Tibial artery (tissue), 4 donors: ENCODE data around the gene TTC7B.

Experiments used
- DNase-seq, 2 donors: peaks; one replicate each; pipeline ENCODE4 v3.0.0-alpha.2; 2019
- H3K27ac ChIP-seq, 2 donors: fragments of 200-600 bp; sonication (generic) in 1 of 2; 1 replicate in 1 of 2; 2 replicates in 1 of 2; pipeline ENCODE4 v1.5.1; 2018 to 2019; ENCODE audit warnings: mild to moderate bottlenecking in 1 of 2
- H3K27me3 ChIP-seq, 2 donors: fragments of 200-600 bp; sonication (generic) in 1 of 2; one replicate each; pipeline versions ENCODE4 v1.5.1 to v1.6.0; 2016 to 2019
- H3K36me3 ChIP-seq, 3 donors: fragments of 200-600 bp; sonication (generic) in 2 of 3; one replicate each; pipeline ENCODE4 v1.5.1; 2016 to 2019; ENCODE audit warnings: mild to moderate bottlenecking in 2 of 3
- H3K4me1 ChIP-seq, 4 donors: fragments of 200-600 bp; sonication (generic) in 2 of 4; 1 replicate in 3 of 4; 2 replicates in 1 of 4; pipeline ENCODE4 v1.5.1; 2016 to 2019
- H3K4me3 ChIP-seq, 2 donors: fragments of 200-600 bp; sonication (generic) in 1 of 2; 1 replicate in 1 of 2; 2 replicates in 1 of 2; pipeline ENCODE4 v1.5.1; 2018 to 2019; ENCODE audit warnings: mild to moderate bottlenecking in 2 of 2
- H3K9me3 ChIP-seq, 3 donors: fragments of 200-600 bp; sonication (generic) in 1 of 3; one replicate each; pipeline ENCODE4 v1.5.1; 2016 to 2019
- CTCF ChIP-seq, 2 experiments: fragments of 200-600 bp in 1 of 2; fragments of 450-650 bp in 1 of 2; IDR thresholded peaks; one replicate each; pipeline ENCODE4 v1.5.1; 2017 to 2019; ENCODE audit warnings: antibody characterized with exemption in 2 of 2, mild to moderate bottlenecking in 1 of 2, moderate library complexity in 1 of 2
- intact Hi-C: fragments of 100-400 bp; cut with DNase I; formaldehyde crosslinking; loops from one replicate; pipeline ENCODE4 v1.15.0; 2023; ENCODE audit warnings: low total_unique reads

TTC7B gene

GRCh38 chr14:90695997-90696660, 120.1 kb downstream of the TTC7B start:
- Histone ChIP-seq H3K4me3 (no peak overlapping the region), H3K27me3 (no peaks in the 10 kb centered on the region), H3K36me3 (no peaks in the 10 kb centered on the region), H3K9me3 (no peaks in the 10 kb centered on the region), H3K27ac (peak overlapping the region; percentile 79), H3K4me1 (peaks cover 0 to 33% (median 25%) of the 10 kb centered on the region in 4 donors)
- TF ChIP-seq CTCF (IDR thresholded peaks at IDR 0.05) = no peak
- DNase-seq = no peak
- intact Hi-C loops = loop anchor here (2.0 kb wide), 1 partner anchor 71 kb away; no protein-coding TSS in a partner anchor

GRCh38 chr14:90693413-90693812, 122.8 kb downstream of the TTC7B start:
- Histone ChIP-seq H3K4me3 (no peak overlapping the region), H3K9me3 (no peaks in the 10 kb centered on the region), H3K36me3 (no peaks in the 10 kb centered on the region), H3K27ac (no peak overlapping the region), H3K4me1 (peaks cover 0 to 26% (median 22%) of the 10 kb centered on the region in 4 donors), H3K27me3 (no peaks in the 10 kb centered on the region)
- intact Hi-C loops = no loop called here
- no peak for DNase-seq
- no peak for TF ChIP-seq CTCF (IDR thresholded peaks at IDR 0.05)

- Histone ChIP-seq H3K9me3 (no peaks in the 10 kb centered on the region), H3K4me1 (peaks cover 0 to 20% (median 19%) of the 10 kb centered on the region in 4 donors), H3K27me3 (no peaks in the 10 kb centered on the region), H3K27ac (no peak overlapping the region), H3K4me3 (no peak overlapping the region), H3K36me3 (no peaks in the 10 kb centered on the region)
- DNase-seq = no peak
- intact Hi-C loops = no loop called here
- no peak for TF ChIP-seq CTCF (IDR thresholded peaks at IDR 0.05)
These were observed 123.4 kb downstream of the TTC7B start for GRCh38 chr14:90692826-90693225.

- intact Hi-C loops = no loop called here
- Histone ChIP-seq H3K4me1 (peaks cover 0 to 13% (median 11%) of the 10 kb centered on the region in 4 donors), H3K27ac (no peak overlapping the region), H3K9me3 (no peaks in the 10 kb centered on the region), H3K27me3 (no peaks in the 10 kb centered on the region), H3K4me3 (no peak overlapping the region), H3K36me3 (peaks cover 0 to 3% (median 0%) of the 10 kb centered on the region in 3 donors)
- TF ChIP-seq CTCF (IDR thresholded peaks at IDR 0.05) = no peak
- no peak for DNase-seq
These were observed 124.2 kb downstream of the TTC7B start for GRCh38 chr14:90692061-90692460.

- DNase-seq = no peak
- H3K4me3 ChIP-seq = no peak overlapping the region
- peaks cover 0 to 8% (median 8%) of the 10 kb centered on the region in 4 donors for H3K4me1 ChIP-seq
- no peaks in the 10 kb centered on the region for H3K9me3 ChIP-seq
- no peak for TF ChIP-seq CTCF (IDR thresholded peaks at IDR 0.05)
- no peaks in the 10 kb centered on the region for H3K27me3 ChIP-seq
- no peak overlapping the region for H3K27ac ChIP-seq
- intact Hi-C loops = no loop called here
- peaks cover 0 to 3% (median 0%) of the 10 kb centered on the region in 3 donors for H3K36me3 ChIP-seq
These were observed 124.6 kb downstream of the TTC7B start for GRCh38 chr14:90691627-90692026.
